ENCODE data around the gene GNAL.

DNA sequence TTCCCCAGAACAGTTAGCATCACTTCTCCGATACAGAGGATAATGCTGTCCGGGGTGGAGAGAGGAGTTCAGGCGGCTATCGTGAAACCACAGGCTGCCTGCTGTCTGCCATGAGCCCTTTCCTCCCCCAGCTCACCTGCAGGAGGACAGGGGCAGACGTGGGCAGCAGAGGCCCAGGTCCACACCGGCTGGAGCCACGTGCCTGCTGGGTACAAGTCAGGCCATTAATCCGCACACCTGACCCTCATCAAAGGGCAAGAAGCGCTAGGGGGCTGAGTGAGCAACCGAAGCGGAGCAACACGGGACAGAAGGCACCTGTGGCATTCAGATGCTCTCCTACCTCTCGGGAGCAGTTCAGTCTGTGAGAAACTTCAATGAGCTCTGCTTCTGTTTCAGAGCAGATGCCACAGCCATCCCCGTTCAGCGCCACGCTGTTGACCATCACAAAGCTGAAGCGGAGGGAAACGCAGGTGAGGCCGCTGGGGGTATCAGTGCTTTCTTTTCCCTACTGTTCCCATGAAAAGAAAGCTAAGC, 197.6 kb downstream of the GNAL start:
- TF ChIP-seq, protein P1, sequence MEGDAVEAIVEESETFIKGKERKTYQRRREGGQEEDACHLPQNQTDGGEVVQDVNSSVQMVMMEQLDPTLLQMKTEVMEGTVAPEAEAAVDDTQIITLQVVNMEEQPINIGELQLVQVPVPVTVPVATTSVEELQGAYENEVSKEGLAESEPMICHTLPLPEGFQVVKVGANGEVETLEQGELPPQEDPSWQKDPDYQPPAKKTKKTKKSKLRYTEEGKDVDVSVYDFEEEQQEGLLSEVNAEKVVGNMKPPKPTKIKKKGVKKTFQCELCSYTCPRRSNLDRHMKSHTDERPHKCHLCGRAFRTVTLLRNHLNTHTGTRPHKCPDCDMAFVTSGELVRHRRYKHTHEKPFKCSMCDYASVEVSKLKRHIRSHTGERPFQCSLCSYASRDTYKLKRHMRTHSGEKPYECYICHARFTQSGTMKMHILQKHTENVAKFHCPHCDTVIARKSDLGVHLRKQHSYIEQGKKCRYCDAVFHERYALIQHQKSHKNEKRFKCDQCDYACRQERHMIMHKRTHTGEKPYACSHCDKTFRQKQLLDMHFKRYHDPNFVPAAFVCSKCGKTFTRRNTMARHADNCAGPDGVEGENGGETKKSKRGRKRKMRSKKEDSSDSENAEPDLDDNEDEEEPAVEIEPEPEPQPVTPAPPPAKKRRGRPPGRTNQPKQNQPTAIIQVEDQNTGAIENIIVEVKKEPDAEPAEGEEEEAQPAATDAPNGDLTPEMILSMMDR (IDR thresholded peaks at IDR 0.05): no peak
- TF ChIP-seq POLR2A (IDR thresholded peaks at IDR 0.05): no peak

Data from thyroid gland (tissue), 4 donors.